Stimulated activated CD4-positive, alpha-beta T cell treated with anti-CD3 and anti-CD28 coated beads, TNF-alpha, amount 100 ng/mL, for 48 hours (primary cell): ENCODE results near the gene SERPINA10.
"Not testable (repeated sequence)": the region's sequence is repeated elsewhere in the genome, so short reads cannot be mapped to it uniquely, and the experiment has no call there.

ENCODE experiments used
- DNase-seq, 3 donors: peaks; one replicate each; pipeline ENCODE4 v3.0.0-alpha.2; 2020; ENCODE audit warnings: low read depth in 3 of 3

Gene SERPINA10

GRCh38 chr14:94313991-94314655 lies 21.1 kb upstream of the SERPINA10 start:
- DNase-seq = no peak

GRCh38 chr14:94312481-94313246 lies 19.6 kb upstream of the SERPINA10 start:
- no peak for DNase-seq

GRCh38 chr14:94310248-94310647 lies 17.2 kb upstream of the SERPINA10 start:
- DNase-seq = no peak

GRCh38 chr14:94309721-94310120 lies 16.7 kb upstream of the SERPINA10 start:
- DNase-seq = no peak

- no peak for DNase-seq
Observed at GRCh38 chr14:94307410-94307992, 14.4 kb upstream of the SERPINA10 start.

GRCh38 chr14:94306047-94306978 lies 13.2 kb upstream of the SERPINA10 start:
- DNase-seq = no peak

- no peak for DNase-seq
Observed at GRCh38 chr14:94305620-94306019, 12.6 kb upstream of the SERPINA10 start.

GRCh38 chr14:94304243-94304642 lies 11.2 kb upstream of the SERPINA10 start:
- DNase-seq = no peak

GRCh38 chr14:94303111-94303510 lies 10.0 kb upstream of the SERPINA10 start:
- no peak for DNase-seq

GRCh38 chr14:94298130-94298529 lies 5.1 kb upstream of the SERPINA10 start:
- DNase-seq = no peak

- DNase-seq = not testable (repeated sequence)
Observed at GRCh38 chr14:94296181-94296545, 3.1 kb upstream of the SERPINA10 start.

GRCh38 chr14:94295360-94296180 lies 2.5 kb upstream of the SERPINA10 start:
- DNase-seq = no peak

- DNase-seq = no peak
Observed at GRCh38 chr14:94293578-94293924, 483 bp upstream of the SERPINA10 start.

- DNase-seq = no peak
Observed at GRCh38 chr14:94292526-94292871, 569 bp downstream of the SERPINA10 start.

- no peak for DNase-seq
Observed at GRCh38 chr14:94291906-94292525, 1.1 kb downstream of the SERPINA10 start.

GRCh38 chr14:94291159-94291905 lies 1.7 kb downstream of the SERPINA10 start:
- no peak for DNase-seq

- DNase-seq = no peak
Observed at GRCh38 chr14:94290197-94290596, 2.9 kb downstream of the SERPINA10 start.

- DNase-seq = no peak
Observed at GRCh38 chr14:94288610-94289465, 4.2 kb downstream of the SERPINA10 start.

- no peak for DNase-seq
Observed at GRCh38 chr14:94285158-94285557, 7.9 kb downstream of the SERPINA10 start.
